ENCODE results near the gene USH2A. TPM values are rescaled to one million over a fixed set of nuclear protein-coding genes. Genes with fewer than 3 reads are reported as not detected.

The USH2A gene
- total RNA-seq, 1 donor from 2014 or later = not detected

- Mint-ChIP-seq H3K27me3 (ENCODE audit: unreplicated experiment) (peaks cover 33% of the 10 kb centered on the region), H3K27ac (ENCODE audit: unreplicated experiment) (no peak overlapping the region), H3K4me1 (ENCODE audit: unreplicated experiment) (no peaks in the 10 kb centered on the region), H3K36me3 (ENCODE audit: unreplicated experiment) (no peaks in the 10 kb centered on the region), H3K4me3 (ENCODE audit: unreplicated experiment) (no peak overlapping the region), H3K9me3 (ENCODE audit: unreplicated experiment) (no peaks in the 10 kb centered on the region)
- DNase-seq (ENCODE audit: extremely low spot score, unreplicated experiment) = no peak
- TF ChIP-seq, protein P1, sequence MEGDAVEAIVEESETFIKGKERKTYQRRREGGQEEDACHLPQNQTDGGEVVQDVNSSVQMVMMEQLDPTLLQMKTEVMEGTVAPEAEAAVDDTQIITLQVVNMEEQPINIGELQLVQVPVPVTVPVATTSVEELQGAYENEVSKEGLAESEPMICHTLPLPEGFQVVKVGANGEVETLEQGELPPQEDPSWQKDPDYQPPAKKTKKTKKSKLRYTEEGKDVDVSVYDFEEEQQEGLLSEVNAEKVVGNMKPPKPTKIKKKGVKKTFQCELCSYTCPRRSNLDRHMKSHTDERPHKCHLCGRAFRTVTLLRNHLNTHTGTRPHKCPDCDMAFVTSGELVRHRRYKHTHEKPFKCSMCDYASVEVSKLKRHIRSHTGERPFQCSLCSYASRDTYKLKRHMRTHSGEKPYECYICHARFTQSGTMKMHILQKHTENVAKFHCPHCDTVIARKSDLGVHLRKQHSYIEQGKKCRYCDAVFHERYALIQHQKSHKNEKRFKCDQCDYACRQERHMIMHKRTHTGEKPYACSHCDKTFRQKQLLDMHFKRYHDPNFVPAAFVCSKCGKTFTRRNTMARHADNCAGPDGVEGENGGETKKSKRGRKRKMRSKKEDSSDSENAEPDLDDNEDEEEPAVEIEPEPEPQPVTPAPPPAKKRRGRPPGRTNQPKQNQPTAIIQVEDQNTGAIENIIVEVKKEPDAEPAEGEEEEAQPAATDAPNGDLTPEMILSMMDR (IDR thresholded peaks at IDR 0.05) = no peak
These were observed 185.2 kb downstream of the USH2A start for GRCh38 chr1:216237927-216238542.

DNA sequence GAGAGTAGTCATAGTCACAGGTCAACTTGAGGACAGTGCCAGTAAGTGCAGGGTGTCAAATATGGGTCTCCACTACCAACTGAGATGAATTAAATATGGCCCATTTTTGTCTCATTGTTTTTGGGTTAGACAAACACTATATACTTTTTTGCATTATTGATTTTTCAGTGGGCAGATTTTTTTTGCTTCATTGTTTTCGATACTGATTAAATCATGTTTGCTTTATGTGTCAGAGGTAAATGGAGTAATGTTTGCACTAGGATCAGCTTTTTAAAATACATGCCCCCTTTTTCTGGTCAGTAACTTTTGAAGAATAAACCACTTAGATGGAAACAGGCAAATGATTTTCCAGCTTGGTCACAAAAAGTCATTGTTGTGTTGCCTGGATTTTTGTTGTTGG is 199.0 kb downstream of the USH2A start:
- no peak overlapping the region for H3K4me3 Mint-ChIP-seq (ENCODE audit: unreplicated experiment)
- no peaks in the 10 kb centered on the region for H3K9me3 Mint-ChIP-seq (ENCODE audit: unreplicated experiment)
- peaks cover 5% of the 10 kb centered on the region for H3K4me1 Mint-ChIP-seq (ENCODE audit: unreplicated experiment)
- no peaks in the 10 kb centered on the region for H3K36me3 Mint-ChIP-seq (ENCODE audit: unreplicated experiment)
- H3K27ac Mint-ChIP-seq (ENCODE audit: unreplicated experiment) = no peak overlapping the region
- DNase-seq (ENCODE audit: extremely low spot score, unreplicated experiment) = no peak
- H3K27me3 Mint-ChIP-seq (ENCODE audit: unreplicated experiment) = peaks cover 14% of the 10 kb centered on the region
- TF ChIP-seq, protein P1 (IDR thresholded peaks at IDR 0.05) = no peak

DNA sequence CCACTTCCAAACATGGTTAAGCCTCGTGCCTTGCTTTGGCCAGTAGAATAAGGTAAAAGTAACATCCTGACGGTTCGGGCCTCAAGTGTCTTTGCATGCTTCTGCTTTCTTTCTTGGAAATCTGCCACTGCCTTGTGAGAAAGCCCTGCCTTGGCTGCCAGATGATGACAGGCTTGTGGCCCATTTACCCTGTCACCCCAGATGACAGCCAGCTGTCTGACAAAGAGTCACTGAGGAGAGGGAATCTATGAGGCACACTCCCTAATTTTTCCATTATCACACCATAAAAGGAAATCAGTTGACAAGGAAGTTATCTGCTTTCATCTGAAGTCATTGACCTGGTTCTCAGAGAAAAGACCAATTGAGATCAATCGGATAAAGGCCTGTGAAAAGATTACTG is 199.8 kb downstream of the USH2A start:
- Mint-ChIP-seq H3K9me3 (ENCODE audit: unreplicated experiment) (no peaks in the 10 kb centered on the region), H3K27me3 (ENCODE audit: unreplicated experiment) (peaks cover 17% of the 10 kb centered on the region), H3K4me1 (ENCODE audit: unreplicated experiment) (peaks cover 5% of the 10 kb centered on the region), H3K4me3 (ENCODE audit: unreplicated experiment) (no peak overlapping the region), H3K36me3 (ENCODE audit: unreplicated experiment) (no peaks in the 10 kb centered on the region), H3K27ac (ENCODE audit: unreplicated experiment) (no peak overlapping the region)
- TF ChIP-seq, protein P1 (IDR thresholded peaks at IDR 0.05) = no peak
- no peak for DNase-seq (ENCODE audit: extremely low spot score, unreplicated experiment)

- H3K4me3 Mint-ChIP-seq (ENCODE audit: unreplicated experiment) = no peak overlapping the region
- TF ChIP-seq, protein P1 (IDR thresholded peaks at IDR 0.05) = no peak
- H3K4me1 Mint-ChIP-seq (ENCODE audit: unreplicated experiment) = peaks cover 5% of the 10 kb centered on the region
- H3K27ac Mint-ChIP-seq (ENCODE audit: unreplicated experiment) = no peak overlapping the region
- DNase-seq (ENCODE audit: extremely low spot score, unreplicated experiment) = no peak
- H3K27me3 Mint-ChIP-seq (ENCODE audit: unreplicated experiment) = peaks cover 13% of the 10 kb centered on the region
- H3K9me3 Mint-ChIP-seq (ENCODE audit: unreplicated experiment) = no peaks in the 10 kb centered on the region
- H3K36me3 Mint-ChIP-seq (ENCODE audit: unreplicated experiment) = no peaks in the 10 kb centered on the region
These were observed 201.0 kb downstream of the USH2A start for GRCh38 chr1:216222288-216222687.

DNA sequence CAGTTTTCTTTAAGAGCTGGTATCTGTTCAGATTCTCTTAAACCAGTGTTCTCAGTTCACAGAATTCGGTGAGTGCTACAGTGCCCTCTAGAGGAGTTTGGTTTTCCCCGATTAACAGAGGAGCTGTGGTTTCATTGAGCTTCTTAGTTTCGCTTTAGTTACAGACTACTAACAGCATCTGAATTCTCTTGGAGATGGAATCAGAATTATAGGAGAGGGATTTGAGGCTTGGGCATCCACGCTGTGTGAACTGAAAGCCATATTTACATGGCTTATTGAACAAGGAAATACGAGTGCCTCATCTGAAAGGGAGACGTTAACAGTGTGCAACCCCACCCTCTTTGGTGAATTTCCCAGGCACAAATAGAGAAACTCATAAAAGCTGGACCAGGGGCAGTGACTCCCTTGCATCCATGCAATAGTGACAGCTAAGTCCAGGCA is 202.0 kb downstream of the USH2A start:
- H3K27ac Mint-ChIP-seq (ENCODE audit: unreplicated experiment) = no peak overlapping the region
- H3K27me3 Mint-ChIP-seq (ENCODE audit: unreplicated experiment) = peaks cover 18% of the 10 kb centered on the region
- H3K9me3 Mint-ChIP-seq (ENCODE audit: unreplicated experiment) = no peaks in the 10 kb centered on the region
- no peaks in the 10 kb centered on the region for H3K36me3 Mint-ChIP-seq (ENCODE audit: unreplicated experiment)
- H3K4me1 Mint-ChIP-seq (ENCODE audit: unreplicated experiment) = peaks cover 5% of the 10 kb centered on the region
- TF ChIP-seq, protein P1 (IDR thresholded peaks at IDR 0.05) = peak; percentile 84
- peak overlapping the region; percentile 71 for H3K4me3 Mint-ChIP-seq (ENCODE audit: unreplicated experiment)
- DNase-seq (ENCODE audit: extremely low spot score, unreplicated experiment) = no peak
